ENCODE measurements around the gene CCDC30.

- TF ChIP-seq, protein P1, sequence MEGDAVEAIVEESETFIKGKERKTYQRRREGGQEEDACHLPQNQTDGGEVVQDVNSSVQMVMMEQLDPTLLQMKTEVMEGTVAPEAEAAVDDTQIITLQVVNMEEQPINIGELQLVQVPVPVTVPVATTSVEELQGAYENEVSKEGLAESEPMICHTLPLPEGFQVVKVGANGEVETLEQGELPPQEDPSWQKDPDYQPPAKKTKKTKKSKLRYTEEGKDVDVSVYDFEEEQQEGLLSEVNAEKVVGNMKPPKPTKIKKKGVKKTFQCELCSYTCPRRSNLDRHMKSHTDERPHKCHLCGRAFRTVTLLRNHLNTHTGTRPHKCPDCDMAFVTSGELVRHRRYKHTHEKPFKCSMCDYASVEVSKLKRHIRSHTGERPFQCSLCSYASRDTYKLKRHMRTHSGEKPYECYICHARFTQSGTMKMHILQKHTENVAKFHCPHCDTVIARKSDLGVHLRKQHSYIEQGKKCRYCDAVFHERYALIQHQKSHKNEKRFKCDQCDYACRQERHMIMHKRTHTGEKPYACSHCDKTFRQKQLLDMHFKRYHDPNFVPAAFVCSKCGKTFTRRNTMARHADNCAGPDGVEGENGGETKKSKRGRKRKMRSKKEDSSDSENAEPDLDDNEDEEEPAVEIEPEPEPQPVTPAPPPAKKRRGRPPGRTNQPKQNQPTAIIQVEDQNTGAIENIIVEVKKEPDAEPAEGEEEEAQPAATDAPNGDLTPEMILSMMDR (IDR thresholded peaks at IDR 0.05) = no peak
- TF ChIP-seq POLR2A (IDR thresholded peaks at IDR 0.05) = no peak
Observed at GRCh38 chr1:42449256-42449655, 13.8 kb upstream of the CCDC30 start.
